ENCODE measurements around the gene MPLKIP. TPM values are rescaled to one million over a fixed set of nuclear protein-coding genes. Genes with fewer than 3 reads are reported as not detected.
"Not testable (repeated sequence)": the region's sequence is repeated elsewhere in the genome, so short reads cannot be mapped to it uniquely, and the experiment has no call there.

MPLKIP gene
- total and polyA plus RNA-seq, 4 donors = 17.8 to 34.7 (median 27.3) TPM

GRCh38 chr7:40165216-40165615 is 30.8 kb upstream of the MPLKIP start:
- intact Hi-C loops (cut with DNase I) = no loop called here
- 59 to 72% methylated on average over 1 of the region's 1 CpG for WGBS, 2 donors

GRCh38 chr7:40162516-40162915 is 28.1 kb upstream of the MPLKIP start:
- no peaks in the 10 kb centered on the region for H3K9me3 ChIP-seq (ENCODE audit: control insufficient read depth, low read length)
- WGBS, 2 donors = 94 to 98% methylated on average over 2 of the region's 2 CpGs

More at GRCh38 chr7:40165216-40165615, 30.8 kb upstream of the MPLKIP start:
- Histone ChIP-seq H3K4me3 (ENCODE audit: low read length in 2 of 2) (no peak overlapping the region), H3K27me3 (ENCODE audit: control insufficient read depth in 1 of 2, insufficient read depth in 2 of 2, low read length in 1 of 2) (no peaks in the 10 kb centered on the region), H3K9me3 (ENCODE audit: control insufficient read depth, low read length) (no peaks in the 10 kb centered on the region), H3K36me3 (ENCODE audit: control insufficient read depth in 1 of 2, insufficient read depth in 2 of 2, low read length in 1 of 2) (no peaks in the 10 kb centered on the region), H3K4me1 (ENCODE audit: control insufficient read depth in 1 of 2, insufficient read depth in 2 of 2, low read length in 2 of 2) (no peaks in the 10 kb centered on the region), H3K27ac (ENCODE audit: low read depth in 1 of 2, low read length in 2 of 2) (no peak overlapping the region)
- ATAC-seq (ENCODE audit: low FRiP score) = no peak
- DNase-seq = no peak

GRCh38 chr7:40156988-40157387 is 22.6 kb upstream of the MPLKIP start:
- Histone ChIP-seq H3K4me1 (ENCODE audit: control insufficient read depth in 1 of 2, insufficient read depth in 2 of 2, low read length in 2 of 2) (no peaks in the 10 kb centered on the region), H3K4me3 (ENCODE audit: low read length in 2 of 2) (no peak overlapping the region), H3K36me3 (ENCODE audit: control insufficient read depth in 1 of 2, insufficient read depth in 2 of 2, low read length in 1 of 2) (no peaks in the 10 kb centered on the region), H3K27ac (ENCODE audit: low read depth in 1 of 2, low read length in 2 of 2) (no peak overlapping the region), H3K9me3 (ENCODE audit: control insufficient read depth, low read length) (no peaks in the 10 kb centered on the region), H3K27me3 (ENCODE audit: control insufficient read depth in 1 of 2, insufficient read depth in 2 of 2, low read length in 1 of 2) (no peaks in the 10 kb centered on the region)
- ATAC-seq (ENCODE audit: low FRiP score) (no peak), DNase-seq (no peak)
- intact Hi-C loops (cut with DNase I) = no loop called here
- 92 to 97% methylated on average over 4 of the region's 4 CpGs for WGBS, 2 donors

More at GRCh38 chr7:40162516-40162915, 28.1 kb upstream of the MPLKIP start:
- DNase-seq = no peak
- H3K27me3 ChIP-seq (ENCODE audit: control insufficient read depth in 1 of 2, insufficient read depth in 2 of 2, low read length in 1 of 2) = no peaks in the 10 kb centered on the region
- H3K36me3 ChIP-seq (ENCODE audit: control insufficient read depth in 1 of 2, insufficient read depth in 2 of 2, low read length in 1 of 2) = no peaks in the 10 kb centered on the region
- no peak for ATAC-seq (ENCODE audit: low FRiP score)
- H3K27ac ChIP-seq (ENCODE audit: low read depth in 1 of 2, low read length in 2 of 2) = no peak overlapping the region
- intact Hi-C loops (cut with DNase I) = no loop called here
- H3K4me1 ChIP-seq (ENCODE audit: control insufficient read depth in 1 of 2, insufficient read depth in 2 of 2, low read length in 2 of 2) = no peaks in the 10 kb centered on the region
- no peak overlapping the region for H3K4me3 ChIP-seq (ENCODE audit: low read length in 2 of 2)

GRCh38 chr7:40151504-40151903 is 17.1 kb upstream of the MPLKIP start:
- no peak for ATAC-seq (ENCODE audit: low FRiP score)
- intact Hi-C loops (cut with DNase I) = no loop called here
- 92 to 95% methylated on average over 1 of the region's 1 CpG for WGBS, 2 donors

GRCh38 chr7:40148671-40149070 is 14.2 kb upstream of the MPLKIP start:
- Histone ChIP-seq H3K9me3 (ENCODE audit: control insufficient read depth, low read length) (peaks cover 1% of the 10 kb centered on the region), H3K36me3 (ENCODE audit: control insufficient read depth in 1 of 2, insufficient read depth in 2 of 2, low read length in 1 of 2) (no peaks in the 10 kb centered on the region), H3K4me1 (ENCODE audit: control insufficient read depth in 1 of 2, insufficient read depth in 2 of 2, low read length in 2 of 2) (no peaks in the 10 kb centered on the region), H3K27me3 (ENCODE audit: control insufficient read depth in 1 of 2, insufficient read depth in 2 of 2, low read length in 1 of 2) (no peaks in the 10 kb centered on the region), H3K27ac (ENCODE audit: low read depth in 1 of 2, low read length in 2 of 2) (no peak overlapping the region), H3K4me3 (ENCODE audit: low read length in 2 of 2) (no peak overlapping the region)
- 96 to 97% methylated on average over 2 of the region's 2 CpGs for WGBS, 2 donors
- intact Hi-C loops (cut with DNase I) = no loop called here
- ATAC-seq (ENCODE audit: low FRiP score) (no peak), DNase-seq (no peak)

More at GRCh38 chr7:40151504-40151903, 17.1 kb upstream of the MPLKIP start:
- DNase-seq = no peak
- Histone ChIP-seq H3K4me3 (ENCODE audit: low read length in 2 of 2) (no peak overlapping the region), H3K4me1 (ENCODE audit: control insufficient read depth in 1 of 2, insufficient read depth in 2 of 2, low read length in 2 of 2) (no peaks in the 10 kb centered on the region), H3K36me3 (ENCODE audit: control insufficient read depth in 1 of 2, insufficient read depth in 2 of 2, low read length in 1 of 2) (no peaks in the 10 kb centered on the region), H3K27me3 (ENCODE audit: control insufficient read depth in 1 of 2, insufficient read depth in 2 of 2, low read length in 1 of 2) (no peaks in the 10 kb centered on the region), H3K9me3 (ENCODE audit: control insufficient read depth, low read length) (no peaks in the 10 kb centered on the region), H3K27ac (ENCODE audit: low read depth in 1 of 2, low read length in 2 of 2) (no peak overlapping the region)

- WGBS, 2 donors = 89 to 94% methylated on average over 7 of the region's 7 CpGs
- DNase-seq; ATAC-seq (ENCODE audit: low FRiP score); H3K4me1 ChIP-seq (ENCODE audit: control insufficient read depth in 1 of 2, insufficient read depth in 2 of 2, low read length in 2 of 2); H3K4me3 ChIP-seq (ENCODE audit: low read length in 2 of 2); H3K27me3 ChIP-seq (ENCODE audit: control insufficient read depth in 1 of 2, insufficient read depth in 2 of 2, low read length in 1 of 2); H3K36me3 ChIP-seq (ENCODE audit: control insufficient read depth in 1 of 2, insufficient read depth in 2 of 2, low read length in 1 of 2); H3K27ac ChIP-seq (ENCODE audit: low read depth in 1 of 2, low read length in 2 of 2); H3K9me3 ChIP-seq (ENCODE audit: control insufficient read depth, low read length); intact Hi-C loops (cut with DNase I): not testable (repeated sequence)
Measured at GRCh38 chr7:40148247-40148580, 13.8 kb upstream of the MPLKIP start.

GRCh38 chr7:40147371-40148246 is 13.2 kb upstream of the MPLKIP start:
- DNase-seq = no peak
- Histone ChIP-seq H3K4me1 (ENCODE audit: control insufficient read depth in 1 of 2, insufficient read depth in 2 of 2, low read length in 2 of 2) (no peaks in the 10 kb centered on the region), H3K9me3 (ENCODE audit: control insufficient read depth, low read length) (peaks cover 1% of the 10 kb centered on the region), H3K27ac (ENCODE audit: low read depth in 1 of 2, low read length in 2 of 2) (no peak overlapping the region), H3K27me3 (ENCODE audit: control insufficient read depth in 1 of 2, insufficient read depth in 2 of 2, low read length in 1 of 2) (no peaks in the 10 kb centered on the region), H3K36me3 (ENCODE audit: control insufficient read depth in 1 of 2, insufficient read depth in 2 of 2, low read length in 1 of 2) (no peaks in the 10 kb centered on the region), H3K4me3 (ENCODE audit: low read length in 2 of 2) (no peak overlapping the region)
- ATAC-seq (ENCODE audit: low FRiP score) = no peak
- 90 to 91% methylated on average over 19 of the region's 19 CpGs for WGBS, 2 donors
- intact Hi-C loops (cut with DNase I) = no loop called here

- 90 to 96% methylated on average over 3 of the region's 3 CpGs for WGBS, 2 donors
- H3K4me1 ChIP-seq (ENCODE audit: control insufficient read depth in 1 of 2, insufficient read depth in 2 of 2, low read length in 2 of 2); H3K27ac ChIP-seq (ENCODE audit: low read depth in 1 of 2, low read length in 2 of 2); ATAC-seq (ENCODE audit: low FRiP score); H3K36me3 ChIP-seq (ENCODE audit: control insufficient read depth in 1 of 2, insufficient read depth in 2 of 2, low read length in 1 of 2); H3K9me3 ChIP-seq (ENCODE audit: control insufficient read depth, low read length); DNase-seq; intact Hi-C loops (cut with DNase I); H3K4me3 ChIP-seq (ENCODE audit: low read length in 2 of 2); H3K27me3 ChIP-seq (ENCODE audit: control insufficient read depth in 1 of 2, insufficient read depth in 2 of 2, low read length in 1 of 2): not testable (repeated sequence)
Measured at GRCh38 chr7:40145596-40146130, 11.2 kb upstream of the MPLKIP start.

GRCh38 chr7:40141916-40142315 is 7.5 kb upstream of the MPLKIP start:
- H3K9me3 ChIP-seq (ENCODE audit: control insufficient read depth, low read length); H3K27ac ChIP-seq (ENCODE audit: low read depth in 1 of 2, low read length in 2 of 2); DNase-seq; H3K4me1 ChIP-seq (ENCODE audit: control insufficient read depth in 1 of 2, insufficient read depth in 2 of 2, low read length in 2 of 2); ATAC-seq (ENCODE audit: low FRiP score); H3K4me3 ChIP-seq (ENCODE audit: low read length in 2 of 2); intact Hi-C loops (cut with DNase I); H3K27me3 ChIP-seq (ENCODE audit: control insufficient read depth in 1 of 2, insufficient read depth in 2 of 2, low read length in 1 of 2); H3K36me3 ChIP-seq (ENCODE audit: control insufficient read depth in 1 of 2, insufficient read depth in 2 of 2, low read length in 1 of 2): not testable (repeated sequence)
- WGBS, 2 donors = 94 to 97% methylated on average over 5 of the region's 5 CpGs
